Keratinocyte (primary cell): Measurements from ENCODE around the gene BAZ1B.

Source experiments
- CTCF ChIP-seq, 3 experiments: IDR thresholded peaks in 1 of 3; conservative IDR thresholded peaks in 1 of 3; optimal IDR thresholded peaks in 1 of 3; 2 replicates in 2 of 3; 3 replicates in 1 of 3; pipeline versions ENCODE3 to v1.5.1; 2011; ENCODE audit warnings: low read length in 3 of 3, mild to moderate bottlenecking in 3 of 3, moderate library complexity in 2 of 3, control low read depth in 1 of 3, inconsistent platforms in 1 of 3; ENCODE audit not compliant: insufficient read depth in 2 of 3; ENCODE audit errors: extremely low read depth in 1 of 3
- EZH2 ChIP-seq: IDR thresholded peaks from one replicate; pipeline ENCODE4 v1.6.1; 2012; ENCODE audit warnings: inconsistent platforms, mild to moderate bottlenecking, low read length, moderate library complexity

DNA sequence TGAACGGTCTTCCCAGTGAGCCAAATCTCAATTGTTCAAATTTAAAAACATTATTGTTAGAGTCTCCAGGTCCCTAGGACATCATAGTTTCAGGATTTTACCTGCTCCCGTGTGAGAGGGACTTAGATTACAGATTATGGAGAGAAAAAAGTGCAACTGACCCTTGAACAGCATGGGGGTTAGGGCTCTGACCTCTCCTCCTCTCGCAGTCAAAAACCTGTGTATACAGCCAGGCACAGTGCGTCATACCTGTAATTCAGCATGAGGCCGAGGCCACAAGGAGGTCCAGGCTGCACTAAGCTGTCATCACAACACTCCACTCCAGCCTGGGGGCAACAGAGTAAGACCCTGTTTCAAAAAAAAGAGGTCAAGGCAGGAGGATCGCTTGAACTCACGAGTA is 25.5 kb downstream of the BAZ1B start:
- TF ChIP-seq CTCF (optimal IDR thresholded peaks at IDR 0.05 in 1 of 3, IDR thresholded peaks at IDR 0.05 in 1 of 3, conservative IDR thresholded peaks at IDR 0.05 in 1 of 3; ENCODE audit: extremely low read depth in 1 of 3, insufficient read depth in 2 of 3, low read length in 3 of 3) (no peak), EZH2 (no peak)
